Nephron (organoid): ENCODE measurements around the gene SMAD4.
A peak's percentile ranks its signal among the peaks of the same experiment; 100 is the strongest.

Experiments
- H3K27ac Mint-ChIP-seq, 3 experiments: 2 replicates each; pipeline ENCODE4 v1.8.0; 2020; ENCODE audit warnings: mixed read lengths in 3 of 3, mild to moderate bottlenecking in 2 of 3, moderate library complexity in 1 of 3
- H3K27me3 Mint-ChIP-seq: 2 replicates; pipeline ENCODE4 v1.8.0; 2021; ENCODE audit warnings: low read depth, mild to moderate bottlenecking, moderate library complexity, mixed read lengths
- H3K36me3 Mint-ChIP-seq: 2 replicates; pipeline ENCODE4 v1.8.0; 2020; ENCODE audit warnings: low read depth, mixed read lengths
- H3K4me1 Mint-ChIP-seq: 2 replicates; pipeline ENCODE4 v1.8.0; 2020; ENCODE audit warnings: mixed read lengths
- H3K4me3 Mint-ChIP-seq, 3 experiments: 2 replicates each; pipeline ENCODE4 v1.8.0; 2020; ENCODE audit warnings: mild to moderate bottlenecking in 3 of 3, mixed read lengths in 3 of 3, moderate library complexity in 2 of 3
- H3K9me3 Mint-ChIP-seq: 2 replicates; pipeline ENCODE4 v1.8.0; 2020; ENCODE audit warnings: mixed read lengths
- CTCF ChIP-seq, 3 experiments: fragments of 200-600 bp; sonication (generic); IDR thresholded peaks; one replicate each; pipeline ENCODE4 v1.5.0; 2021; ENCODE audit warnings: antibody characterized with exemption in 3 of 3; ENCODE audit not compliant: unreplicated experiment in 3 of 3

Gene SMAD4

GRCh38 chr18:51039138-51040112 lies 9.4 kb downstream of the SMAD4 start:
- Mint-ChIP-seq H3K27ac (peak overlapping the region in 1 of 3 experiments; percentile 55), H3K36me3 (peaks cover 17% of the 10 kb centered on the region), H3K4me3 (no peak overlapping the region), H3K27me3 (no peaks in the 10 kb centered on the region), H3K4me1 (peaks cover 55% of the 10 kb centered on the region), H3K9me3 (no peaks in the 10 kb centered on the region)
- no peak for TF ChIP-seq CTCF (IDR thresholded peaks at IDR 0.05; ENCODE audit: unreplicated experiment in 3 of 3)

- peaks cover 48% of the 10 kb centered on the region for H3K4me1 Mint-ChIP-seq
- no peak for TF ChIP-seq CTCF (IDR thresholded peaks at IDR 0.05; ENCODE audit: unreplicated experiment in 3 of 3)
- no peaks in the 10 kb centered on the region for H3K9me3 Mint-ChIP-seq
- H3K36me3 Mint-ChIP-seq, result peaks cover 10% of the 10 kb centered on the region
- peak overlapping the region in 1 of 3 experiments; percentile 82 for H3K27ac Mint-ChIP-seq
- no peaks in the 10 kb centered on the region for H3K27me3 Mint-ChIP-seq
- no peak overlapping the region for H3K4me3 Mint-ChIP-seq
Observed at GRCh38 chr18:51041677-51042352, 11.8 kb downstream of the SMAD4 start.

- TF ChIP-seq CTCF (IDR thresholded peaks at IDR 0.05; ENCODE audit: unreplicated experiment in 3 of 3), result no peak
- Mint-ChIP-seq H3K27ac (peak overlapping the region; percentile 39 to 57 (median 39)), H3K4me3 (peak overlapping the region in 1 of 3 experiments; percentile 28), H3K36me3 (peaks cover 28% of the 10 kb centered on the region), H3K9me3 (no peaks in the 10 kb centered on the region), H3K27me3 (no peaks in the 10 kb centered on the region), H3K4me1 (peaks cover 28% of the 10 kb centered on the region)
Observed at GRCh38 chr18:51044928-51045585, 15.0 kb downstream of the SMAD4 start.

- Mint-ChIP-seq H3K27me3 (no peaks in the 10 kb centered on the region), H3K4me1 (peaks cover 11% of the 10 kb centered on the region), H3K9me3 (no peaks in the 10 kb centered on the region), H3K4me3 (no peak overlapping the region), H3K36me3 (peaks cover 39% of the 10 kb centered on the region), H3K27ac (no peak overlapping the region)
- TF ChIP-seq CTCF (IDR thresholded peaks at IDR 0.05; ENCODE audit: unreplicated experiment in 3 of 3), result no peak
Observed at GRCh38 chr18:51048190-51048589, 18.2 kb downstream of the SMAD4 start.

- no peak for TF ChIP-seq CTCF (IDR thresholded peaks at IDR 0.05; ENCODE audit: unreplicated experiment in 3 of 3)
- no peaks in the 10 kb centered on the region for H3K27me3 Mint-ChIP-seq
Observed at GRCh38 chr18:51049137-51049536, 19.1 kb downstream of the SMAD4 start.

More at GRCh38 chr18:51049137-51049536, 19.1 kb downstream of the SMAD4 start:
- Mint-ChIP-seq H3K27ac (no peak overlapping the region), H3K9me3 (no peaks in the 10 kb centered on the region), H3K36me3 (peaks cover 47% of the 10 kb centered on the region), H3K4me1 (peaks cover 7% of the 10 kb centered on the region), H3K4me3 (no peak overlapping the region)
